GM21825 (cell line): ENCODE results near the gene ESPNL.
"Not testable (repeated sequence)": the region's sequence is repeated elsewhere in the genome, so short reads cannot be mapped to it uniquely, and the experiment has no call there.

Experiments
- ATAC-seq: cut with Tn5 transposase; IDR thresholded peaks from one replicate; pipeline ENCODE4 v1.9.1; 2021; ENCODE audit warnings: mild to moderate bottlenecking, moderate library complexity; ENCODE audit not compliant: unreplicated experiment

The ESPNL gene

GRCh38 chr2:238100049-238100820, at the start of gene ESPNL:
ESPNL (plus strand) TSS chr2:238100340; CDS start chr2:238100420, 80 bp downstream.
- no peak for ATAC-seq

- no peak for ATAC-seq
Measured at GRCh38 chr2:238053191-238053776, 46.9 kb upstream of the ESPNL start.

- ATAC-seq, result no peak
Measured at GRCh38 chr2:238055841-238056240, 44.3 kb upstream of the ESPNL start.

- ATAC-seq, result not testable (repeated sequence)
Measured at GRCh38 chr2:238057696-238058575, 42.2 kb upstream of the ESPNL start.

GRCh38 chr2:238059505-238059904, 40.6 kb upstream of the ESPNL start:
- ATAC-seq, result no peak

GRCh38 chr2:238060096-238060541, 40.0 kb upstream of the ESPNL start:
- ATAC-seq, result no peak

- ATAC-seq, result peak; percentile 94
Measured at GRCh38 chr2:238060542-238061314, 39.4 kb upstream of the ESPNL start, which contains the start of gene SCLY. SCLY (plus strand) TSS chr2:238061001; CDS start chr2:238061055, 54 bp downstream.

GRCh38 chr2:238061315-238062202, 38.6 kb upstream of the ESPNL start:
- peak; percentile 9 for ATAC-seq

GRCh38 chr2:238063414-238064189, 36.5 kb upstream of the ESPNL start:
- ATAC-seq, result no peak

- no peak for ATAC-seq
Measured at GRCh38 chr2:238064376-238064775, 35.8 kb upstream of the ESPNL start.

GRCh38 chr2:238065071-238065846, 34.9 kb upstream of the ESPNL start:
- no peak for ATAC-seq

- ATAC-seq, result no peak
Measured at GRCh38 chr2:238066218-238066617, 33.9 kb upstream of the ESPNL start.

- not testable (repeated sequence) for ATAC-seq
Measured at GRCh38 chr2:238066718-238067117, 33.4 kb upstream of the ESPNL start.

- ATAC-seq, result no peak
Measured at GRCh38 chr2:238067939-238068338, 32.2 kb upstream of the ESPNL start.

- ATAC-seq, result no peak
Measured at GRCh38 chr2:238069021-238069709, 31.0 kb upstream of the ESPNL start.

GRCh38 chr2:238069877-238070276, 30.3 kb upstream of the ESPNL start:
- ATAC-seq, result no peak

GRCh38 chr2:238075397-238075796, 24.7 kb upstream of the ESPNL start:
- ATAC-seq, result no peak
